ENCODE results near the gene PITPNM3.

DNA sequence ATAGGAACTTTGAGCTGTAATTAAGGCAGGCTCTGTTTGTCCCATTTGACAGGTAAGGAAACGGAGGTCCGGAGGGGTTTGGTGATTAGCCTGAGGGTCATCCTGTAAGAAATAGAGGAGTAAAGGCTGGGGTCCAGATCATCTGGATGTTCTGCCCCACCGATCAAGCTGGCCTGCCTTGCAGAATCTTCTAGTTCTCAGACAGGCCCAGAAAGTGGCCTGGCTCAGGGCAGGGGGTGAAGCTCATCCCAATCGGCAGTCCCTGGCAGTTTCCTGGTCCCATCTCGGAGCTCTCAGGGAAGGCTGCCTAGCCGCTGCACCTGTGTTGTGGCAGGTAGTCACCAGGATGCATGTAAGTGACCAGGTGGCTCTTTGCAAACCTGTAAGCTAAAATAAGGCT, 107.9 kb downstream of the PITPNM3 start:
- TF ChIP-seq, protein P1, sequence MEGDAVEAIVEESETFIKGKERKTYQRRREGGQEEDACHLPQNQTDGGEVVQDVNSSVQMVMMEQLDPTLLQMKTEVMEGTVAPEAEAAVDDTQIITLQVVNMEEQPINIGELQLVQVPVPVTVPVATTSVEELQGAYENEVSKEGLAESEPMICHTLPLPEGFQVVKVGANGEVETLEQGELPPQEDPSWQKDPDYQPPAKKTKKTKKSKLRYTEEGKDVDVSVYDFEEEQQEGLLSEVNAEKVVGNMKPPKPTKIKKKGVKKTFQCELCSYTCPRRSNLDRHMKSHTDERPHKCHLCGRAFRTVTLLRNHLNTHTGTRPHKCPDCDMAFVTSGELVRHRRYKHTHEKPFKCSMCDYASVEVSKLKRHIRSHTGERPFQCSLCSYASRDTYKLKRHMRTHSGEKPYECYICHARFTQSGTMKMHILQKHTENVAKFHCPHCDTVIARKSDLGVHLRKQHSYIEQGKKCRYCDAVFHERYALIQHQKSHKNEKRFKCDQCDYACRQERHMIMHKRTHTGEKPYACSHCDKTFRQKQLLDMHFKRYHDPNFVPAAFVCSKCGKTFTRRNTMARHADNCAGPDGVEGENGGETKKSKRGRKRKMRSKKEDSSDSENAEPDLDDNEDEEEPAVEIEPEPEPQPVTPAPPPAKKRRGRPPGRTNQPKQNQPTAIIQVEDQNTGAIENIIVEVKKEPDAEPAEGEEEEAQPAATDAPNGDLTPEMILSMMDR (conservative IDR thresholded peaks at IDR 0.05; ENCODE audit: low read depth in 2 of 2) = no peak
- TF ChIP-seq EZH2 (IDR thresholded peaks at IDR 0.05; ENCODE audit: low read depth, unreplicated experiment) = no peak
- TF ChIP-seq EZH2phosphoT487 (IDR thresholded peaks at IDR 0.05; ENCODE audit: unreplicated experiment) = no peak
